GM21381 (cell line): ENCODE measurements around the gene GRIN2A.

ENCODE experiments used
- ATAC-seq: cut with Tn5 transposase; IDR thresholded peaks from one replicate; pipeline ENCODE4 v1.9.1; 2021; ENCODE audit warnings: mild to moderate bottlenecking, moderate library complexity; ENCODE audit not compliant: unreplicated experiment

The GRIN2A gene

GRCh38 chr16:9708972-9709620 lies 473.1 kb downstream of the GRIN2A start:
- ATAC-seq, result no peak

DNA sequence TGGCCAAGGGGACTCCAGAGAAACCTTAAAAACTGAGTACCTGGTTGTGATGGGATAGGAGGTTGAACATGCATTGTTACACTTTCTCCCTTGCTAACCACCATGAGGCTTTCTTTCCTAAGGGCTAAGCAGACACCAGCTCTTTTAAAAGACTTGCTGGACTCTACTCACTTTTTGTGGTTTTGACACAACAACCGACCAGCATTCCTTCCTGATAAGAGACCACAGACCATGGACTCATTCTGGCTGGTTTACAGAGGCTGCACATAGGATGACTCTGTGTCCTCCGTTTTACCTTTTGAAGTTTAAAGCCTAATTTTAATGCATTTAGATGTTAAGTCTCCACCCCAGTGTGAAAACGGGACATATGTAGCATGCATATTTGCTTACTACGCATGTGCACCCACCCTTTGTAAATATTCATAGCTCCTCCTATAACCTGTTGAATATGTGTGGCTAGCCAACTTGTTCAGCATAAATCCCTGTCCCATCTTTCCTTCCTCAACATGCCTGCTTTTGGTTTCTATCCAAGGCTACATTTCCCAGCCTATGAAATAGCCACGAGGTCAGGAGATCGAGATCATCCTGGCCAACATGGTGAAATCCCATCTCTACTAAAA lies 475.9 kb downstream of the GRIN2A start:
- ATAC-seq, result no peak

- no peak for ATAC-seq
Observed at GRCh38 chr16:9703731-9704130, 478.5 kb downstream of the GRIN2A start.
